Caki2 (cell line): ENCODE measurements around the gene HSD17B11. TPM values are rescaled to one million over a fixed set of nuclear protein-coding genes. Genes with fewer than 3 reads are reported as not detected.
"Not testable (repeated sequence)": the region's sequence is repeated elsewhere in the genome, so short reads cannot be mapped to it uniquely, and the experiment has no call there.

Experiments used
- DNase-seq: peaks from one replicate; pipeline ENCODE4 v3.0.0-alpha.2; 2015; ENCODE audit warnings: low read depth
- in situ Hi-C: cut with HindIII; loops from 2 replicates; pipeline ENCODE4 v1.10.0; 2016; ENCODE audit warnings: low sequenced_read_pairs, low pct_unique_long_range_greater_than_20kb, mixed read lengths
- total RNA-seq: library from RNA; depleted of rRNA; stranded (reverse); fragments of >200 nt; shearing (Covaris generic); gene quantifications from 2 replicates; pipeline ENCODE4 v1.2.3, GENCODE V29; 2014; ENCODE audit warnings: low replicate concordance

HSD17B11 gene
- total RNA-seq, 1 experiment from 2014 or later = 78.3 TPM

DNA sequence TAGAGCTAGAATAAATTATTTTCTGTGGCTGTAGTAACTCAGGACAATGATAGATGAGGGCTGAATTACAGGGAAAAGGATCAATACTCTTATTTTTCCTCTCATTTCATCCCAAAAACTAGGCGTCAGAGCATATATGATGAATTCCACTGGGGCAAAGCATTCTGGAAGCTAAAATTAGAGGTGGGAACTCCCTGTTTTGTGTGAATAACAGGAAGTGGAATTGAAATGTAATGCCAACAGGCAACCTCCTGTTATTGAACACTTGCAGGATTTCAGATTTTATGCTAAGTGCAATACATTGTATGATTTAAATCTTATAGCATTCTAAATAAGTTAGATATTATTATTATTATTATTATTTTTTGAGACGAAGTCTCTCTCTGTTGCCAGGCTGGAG lies 20.9 kb downstream of the HSD17B11 start:
- DNase-seq = no peak
- in situ Hi-C loops = no loop called here

GRCh38 chr4:87366521-87367162 lies 24.3 kb downstream of the HSD17B11 start:
- in situ Hi-C loops = no loop called here
- DNase-seq = no peak

- in situ Hi-C loops = no loop called here
Observed at GRCh38 chr4:87365348-87365747, 25.6 kb downstream of the HSD17B11 start.

GRCh38 chr4:87363552-87363951 lies 27.4 kb downstream of the HSD17B11 start:
- in situ Hi-C loops = no loop called here
- DNase-seq = no peak

More at GRCh38 chr4:87365348-87365747, 25.6 kb downstream of the HSD17B11 start:
- DNase-seq = no peak

DNA sequence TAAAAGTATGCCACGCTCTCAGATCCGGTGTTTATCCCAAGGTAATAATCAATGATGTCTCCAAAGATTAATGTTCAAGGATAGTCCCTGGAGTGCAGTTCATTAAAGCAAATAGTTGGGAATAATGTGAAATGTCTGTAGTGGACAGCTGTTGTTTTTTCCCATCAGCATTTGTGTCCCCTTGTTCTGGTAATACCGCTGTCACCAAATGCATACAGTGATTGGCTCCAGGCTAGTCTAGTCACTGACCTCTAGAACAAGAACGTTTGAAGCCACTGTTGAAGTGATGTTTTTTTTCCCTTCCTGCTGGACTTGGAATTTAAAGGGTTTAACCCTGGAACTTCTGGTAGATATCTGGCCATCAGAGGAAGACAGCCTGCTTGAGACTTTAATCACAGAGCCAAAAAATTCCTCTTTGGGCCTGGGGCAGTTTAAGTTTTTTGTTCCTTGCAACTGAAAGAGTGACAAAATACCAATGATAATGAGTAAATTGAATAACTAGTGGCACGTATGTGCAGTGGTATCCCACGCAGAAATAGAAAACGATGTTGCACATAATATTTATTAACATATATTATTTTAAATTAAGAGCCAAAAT lies 30.6 kb downstream of the HSD17B11 start:
- in situ Hi-C loops = no loop called here
- DNase-seq = no peak

- in situ Hi-C loops = no loop called here
- no peak for DNase-seq
Observed at GRCh38 chr4:87359258-87359657, 31.7 kb downstream of the HSD17B11 start.

DNA sequence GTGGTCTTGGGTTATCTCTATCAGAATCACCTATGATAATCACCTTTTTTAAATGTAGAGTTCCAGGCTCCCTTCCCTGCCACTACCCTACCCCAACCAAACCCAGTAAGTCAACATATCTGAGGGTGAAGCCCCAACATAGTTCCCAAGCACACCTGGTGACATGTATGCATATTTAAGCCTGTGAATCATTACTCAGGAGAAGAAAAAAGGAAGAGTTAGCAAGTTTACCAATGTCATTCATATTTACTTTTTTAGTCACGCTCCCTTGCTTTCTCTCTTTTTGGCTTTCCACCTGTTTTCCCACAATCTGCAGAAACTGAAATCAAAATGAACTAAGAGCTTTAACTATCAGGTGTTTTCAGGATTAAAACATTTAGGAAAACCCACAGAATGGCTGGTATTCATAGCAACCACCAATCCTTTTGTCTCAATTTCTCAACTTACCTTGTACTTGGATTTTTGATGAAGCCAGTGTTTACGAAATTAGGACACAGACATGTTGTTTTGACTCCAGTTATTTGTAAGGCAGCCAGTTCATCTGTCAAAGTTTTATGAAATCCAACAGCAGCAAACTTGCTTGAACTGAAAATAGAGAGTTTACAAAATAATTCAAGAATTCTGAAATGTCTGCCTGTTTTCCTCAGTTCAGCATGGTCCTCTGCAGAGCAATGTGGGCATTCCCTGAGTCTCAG lies 34.0 kb downstream of the HSD17B11 start:
- in situ Hi-C loops = no loop called here
- no peak for DNase-seq

- no peak for DNase-seq
- in situ Hi-C loops = no loop called here
Observed at GRCh38 chr4:87354168-87355102, 36.6 kb downstream of the HSD17B11 start.

DNA sequence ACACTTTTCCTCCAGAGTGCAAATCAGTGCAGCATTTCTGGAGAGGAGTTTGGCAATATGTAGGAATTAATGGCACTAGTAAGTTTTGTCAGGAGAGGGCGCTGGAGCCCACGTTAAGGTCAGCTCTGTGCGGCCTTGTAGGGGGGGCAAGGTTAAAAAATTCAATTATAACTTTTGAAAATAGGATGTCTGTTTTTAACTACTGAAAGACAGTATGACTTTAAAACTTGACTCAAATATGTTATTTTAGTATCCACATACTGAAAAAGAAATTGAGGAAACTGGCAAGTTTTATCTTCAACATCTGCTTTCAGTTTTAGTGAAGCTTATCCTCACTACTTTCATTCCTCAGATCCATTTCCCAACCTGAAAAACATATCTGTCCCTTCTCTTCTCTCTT lies 37.4 kb downstream of the HSD17B11 start:
- peak; percentile 30 for DNase-seq
- in situ Hi-C loops = no loop called here

- DNase-seq = no peak
- in situ Hi-C loops = no loop called here
Observed at GRCh38 chr4:87345139-87345538, 45.8 kb downstream of the HSD17B11 start.

- in situ Hi-C loops = no loop called here
- DNase-seq = no peak
Observed at GRCh38 chr4:87342872-87343271, 48.1 kb downstream of the HSD17B11 start.

- DNase-seq, in situ Hi-C loops: not testable (repeated sequence)
Observed at GRCh38 chr4:87341954-87342635, 48.9 kb downstream of the HSD17B11 start.

- DNase-seq = no peak
- in situ Hi-C loops = no loop called here
Observed at GRCh38 chr4:87339440-87339839, 51.5 kb downstream of the HSD17B11 start.

DNA sequence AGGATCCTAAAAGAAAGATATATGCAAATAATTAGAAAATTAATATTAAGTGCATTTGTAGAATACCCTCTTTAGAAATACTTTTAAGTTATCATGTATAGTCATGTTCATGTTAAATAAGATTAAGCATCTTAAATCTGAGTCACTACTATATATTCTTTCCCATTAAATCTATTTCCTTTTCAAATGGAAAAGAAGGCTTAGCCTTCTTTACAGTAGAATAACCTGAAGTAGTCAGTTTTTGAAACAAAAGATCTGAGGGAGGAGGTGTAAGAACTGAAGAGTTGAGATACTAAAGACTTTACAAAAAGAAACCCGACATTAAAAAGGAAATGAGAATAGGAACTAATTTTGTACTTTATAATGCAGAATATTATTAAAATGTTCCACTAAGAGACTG lies 53.6 kb downstream of the HSD17B11 start:
- DNase-seq = no peak
- in situ Hi-C loops = no loop called here

DNA sequence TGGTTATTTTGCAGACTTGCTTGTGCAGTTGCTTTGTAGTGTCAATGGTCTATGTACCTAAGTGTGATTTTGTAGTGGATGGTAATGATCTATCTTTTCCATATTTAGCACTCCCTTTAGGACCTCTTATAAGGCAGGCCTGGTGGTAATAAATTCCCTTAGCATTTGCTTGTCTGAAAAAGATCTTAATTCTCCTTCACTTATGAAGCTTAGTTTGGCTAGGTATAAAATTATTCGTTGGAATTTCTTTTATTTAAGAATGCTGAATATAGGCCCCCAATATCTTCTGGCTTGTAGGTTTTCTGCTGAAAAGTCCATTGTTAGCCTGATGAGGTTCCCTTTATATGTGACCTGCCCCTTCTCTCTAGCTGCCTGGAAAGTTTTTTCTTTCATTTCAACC lies 57.7 kb downstream of the HSD17B11 start:
- no peak for DNase-seq
- in situ Hi-C loops = no loop called here

DNA sequence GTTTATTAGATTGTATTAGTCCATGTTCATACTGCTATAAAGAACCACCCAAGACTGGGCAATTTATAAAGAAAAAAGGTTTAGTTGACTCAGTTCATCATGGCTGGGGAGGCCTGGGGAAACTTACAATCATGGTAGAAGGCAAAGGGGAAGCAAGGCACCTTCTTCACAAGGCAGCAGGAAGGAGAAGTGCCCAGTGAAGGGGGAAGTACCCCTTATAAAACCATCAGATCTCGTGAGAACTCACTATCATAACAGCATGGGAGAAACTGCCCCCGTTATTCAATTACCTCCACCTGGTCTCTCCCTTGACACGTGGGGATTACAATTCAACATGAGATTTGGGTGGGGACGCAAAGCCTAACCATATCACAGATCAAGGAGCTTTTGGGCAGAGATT lies 60.2 kb downstream of the HSD17B11 start:
- in situ Hi-C loops = no loop called here
- no peak for DNase-seq

- no peak for DNase-seq
- in situ Hi-C loops = no loop called here
Observed at GRCh38 chr4:87327136-87327535, 63.9 kb downstream of the HSD17B11 start.

DNA sequence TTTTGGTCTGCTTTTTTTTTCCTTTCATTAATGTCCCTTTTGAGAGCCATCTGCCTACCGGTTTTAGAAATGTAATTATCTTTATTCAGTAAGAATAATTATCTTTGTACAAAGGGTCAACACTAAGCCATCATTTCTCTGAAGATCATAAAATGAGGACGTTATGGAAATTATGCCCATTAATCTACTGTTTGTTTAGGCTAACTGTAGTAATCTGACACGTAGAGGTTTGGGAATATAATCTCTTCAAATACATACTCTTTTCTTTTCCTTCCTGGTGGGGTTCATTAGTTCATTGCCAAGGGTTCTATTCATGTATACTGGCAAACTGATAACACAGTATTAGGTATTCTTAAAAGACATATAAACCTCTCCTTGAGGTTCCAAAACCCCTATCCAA lies 64.5 kb downstream of the HSD17B11 start:
- no peak for DNase-seq
- in situ Hi-C loops = no loop called here
